Glomerular endothelial cell (primary cell): ENCODE measurements around the gene SYT1. TPM values are rescaled to one million over a fixed set of nuclear protein-coding genes. Genes with fewer than 3 reads are reported as not detected.

Experiments
- DNase-seq: peaks from one replicate; pipeline ENCODE4 v3.0.0-alpha.2; 2011; ENCODE audit warnings: low read depth, low spot score; ENCODE audit errors: extremely low read depth
- total RNA-seq: library from RNA; depleted of rRNA; stranded (reverse); fragments of >200 nt; gene quantifications from 2 replicates; pipeline ENCODE4 v1.2.3, GENCODE V29; 2015

Gene SYT1
- total RNA-seq, 1 donor from 2014 or later = 13.2 TPM

DNA sequence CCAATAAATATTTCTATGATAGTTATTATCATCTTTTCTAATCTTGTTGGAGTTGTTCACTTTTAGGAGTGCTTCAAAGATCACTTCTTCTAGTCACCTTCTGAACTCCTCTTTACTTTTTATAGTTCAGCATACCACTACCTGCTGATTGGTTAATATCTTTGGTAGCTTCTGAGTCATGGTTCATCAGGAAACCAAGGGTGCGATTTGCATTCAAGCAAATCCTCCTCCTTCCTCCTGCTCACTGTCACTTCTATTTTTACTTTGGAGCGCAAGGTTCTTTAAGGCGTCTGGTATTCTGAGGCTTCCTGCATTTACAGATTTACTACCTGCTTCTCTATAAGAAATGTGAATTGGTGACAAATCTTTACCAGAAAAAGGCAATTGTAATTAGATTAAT, 24.0 kb downstream of the SYT1 start:
- DNase-seq = no peak

DNA sequence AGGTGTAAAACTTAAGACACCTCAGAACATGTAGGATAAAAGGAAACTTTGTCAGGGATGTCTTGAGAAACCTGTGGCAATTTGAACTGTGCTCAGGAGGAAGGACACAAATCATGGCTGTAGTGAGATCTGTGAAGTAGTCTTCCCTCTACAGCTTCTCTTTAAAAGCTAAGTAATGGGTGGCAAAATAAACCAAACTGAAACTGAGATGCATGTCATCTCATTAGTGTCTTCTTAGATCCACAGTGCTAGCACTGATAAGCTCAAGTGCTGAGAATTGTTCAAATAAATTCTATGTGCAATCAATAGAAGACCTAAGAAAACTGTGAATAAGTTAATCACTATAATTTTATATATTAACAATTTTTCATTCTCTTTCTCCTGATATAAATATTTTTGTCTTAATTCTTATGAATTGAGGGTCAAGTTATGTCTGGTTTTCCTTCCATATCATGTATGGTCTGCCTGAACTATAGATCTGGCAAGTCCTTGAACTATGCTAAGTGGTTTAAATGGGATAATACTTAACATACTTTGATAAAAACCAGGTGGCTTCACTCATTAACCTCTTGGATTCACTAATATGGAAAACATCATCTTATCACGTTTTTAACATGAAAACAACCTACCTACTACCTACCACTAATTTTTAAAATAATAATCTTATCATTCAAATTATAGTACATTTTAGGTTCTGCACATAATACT, 27.2 kb downstream of the SYT1 start:
- DNase-seq = no peak

DNA sequence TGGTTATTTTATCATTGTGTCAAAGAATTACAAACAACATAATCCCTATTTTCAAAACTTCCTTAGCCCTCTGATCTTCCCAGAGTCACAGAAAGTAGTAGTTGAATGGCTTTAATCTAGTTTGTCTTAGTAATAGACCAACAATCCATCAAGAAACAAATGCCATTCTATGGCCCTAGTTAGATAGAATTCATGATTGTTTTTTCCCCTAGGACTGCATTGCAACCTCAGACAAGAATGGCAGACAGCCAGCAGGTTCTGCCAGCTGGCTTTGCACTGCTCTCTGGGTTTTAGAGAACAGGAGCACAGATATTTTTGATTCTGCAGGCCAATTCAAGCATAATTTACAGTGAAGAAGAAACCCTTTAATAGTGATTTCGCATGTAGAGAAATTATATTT, 33.8 kb downstream of the SYT1 start:
- DNase-seq = no peak

DNA sequence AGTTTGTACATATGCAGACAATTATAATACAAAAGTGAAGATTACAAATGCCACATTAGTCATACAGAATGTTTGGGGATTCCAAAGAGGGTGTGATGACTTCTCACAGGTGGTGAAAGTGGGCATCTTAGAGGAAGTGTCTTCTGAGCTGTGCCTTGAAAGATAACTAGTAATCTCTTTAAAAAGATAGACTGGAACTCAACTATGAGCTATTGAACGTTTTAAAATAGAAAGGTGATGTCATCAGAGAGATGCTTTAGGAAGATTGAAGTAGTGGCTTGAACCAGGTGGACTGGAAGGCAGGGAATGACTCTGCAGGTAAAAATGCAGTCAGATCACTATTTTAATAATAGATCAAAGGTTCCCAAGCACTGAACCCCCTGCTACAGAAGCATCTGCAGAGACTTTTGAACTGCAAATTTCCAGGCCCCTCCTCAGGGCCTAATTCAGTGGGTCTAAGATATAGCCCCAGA, 50.3 kb downstream of the SYT1 start:
- DNase-seq = no peak

GRCh38 chr12:78916845-78917480, 52.4 kb downstream of the SYT1 start:
- DNase-seq = no peak

GRCh38 chr12:78917513-78917912, 52.9 kb downstream of the SYT1 start:
- DNase-seq = no peak

DNA sequence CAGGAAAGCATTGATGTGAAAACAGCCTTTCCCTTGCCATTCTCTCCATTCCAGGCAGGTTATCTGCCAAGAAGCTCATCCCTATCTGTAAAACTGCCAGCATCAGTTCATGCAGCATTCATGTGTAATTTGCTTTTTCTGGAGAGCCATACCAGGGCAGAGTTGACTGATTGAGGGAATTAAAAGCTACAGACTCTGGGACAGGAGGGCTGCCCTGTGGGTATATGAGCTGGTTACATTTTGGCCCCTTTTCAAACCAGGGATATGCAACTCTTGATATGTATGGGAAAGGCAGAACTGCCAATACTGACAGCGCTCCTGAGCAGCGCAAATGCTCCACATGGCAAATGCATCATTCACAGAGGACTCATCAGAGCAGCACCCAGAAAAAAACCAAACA, 53.7 kb downstream of the SYT1 start:
- no peak for DNase-seq

- peak; percentile 50 for DNase-seq
These were observed 63.9 kb downstream of the SYT1 start for GRCh38 chr12:78928200-78929074.

DNA sequence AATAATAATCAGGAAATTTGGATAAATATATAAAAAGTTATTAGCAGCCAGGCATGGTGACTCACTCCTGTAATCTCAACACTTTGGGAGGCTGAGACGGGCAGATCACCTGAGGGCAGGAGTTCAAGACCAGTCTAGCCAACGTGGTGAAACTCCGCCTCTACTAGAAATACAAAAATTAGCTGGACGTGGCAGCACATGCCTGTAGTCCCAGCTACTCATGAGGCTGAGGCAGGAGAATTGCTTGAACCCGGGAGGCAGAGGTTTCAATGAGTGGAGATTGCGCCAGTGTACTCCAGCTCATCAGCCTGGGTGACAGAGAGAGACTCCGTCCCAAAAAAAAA, 64.5 kb downstream of the SYT1 start:
- no peak for DNase-seq

DNA sequence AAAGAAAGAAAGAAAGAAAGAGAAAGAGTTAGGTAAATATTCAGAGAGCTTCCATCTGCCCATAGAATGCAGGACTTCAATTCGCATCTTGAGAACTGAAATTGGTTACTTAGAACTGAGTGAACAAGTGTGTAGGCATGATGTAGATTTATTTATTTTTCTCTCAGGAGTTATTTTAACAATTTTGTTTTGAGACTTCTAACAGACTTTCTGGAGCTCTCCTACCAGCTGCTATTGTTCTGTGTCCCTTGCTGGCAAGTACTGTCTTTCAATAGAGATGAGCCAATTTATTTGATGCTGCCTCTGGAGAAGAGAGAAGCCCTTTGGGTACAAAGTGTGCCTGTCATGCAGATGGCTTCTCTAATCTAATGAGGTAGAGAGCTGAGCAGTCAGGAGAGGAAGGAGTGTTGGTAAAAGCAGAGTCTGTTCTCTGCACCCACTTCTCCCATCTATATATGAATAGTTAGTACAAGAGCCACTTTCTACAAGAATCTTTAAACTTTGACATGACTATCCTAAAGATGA, 67.0 kb downstream of the SYT1 start:
- no peak for DNase-seq

GRCh38 chr12:78933014-78933413, 68.4 kb downstream of the SYT1 start:
- DNase-seq = no peak

GRCh38 chr12:78938341-78939084, 73.9 kb downstream of the SYT1 start:
- no peak for DNase-seq

- DNase-seq = no peak
These were observed 85.0 kb downstream of the SYT1 start for GRCh38 chr12:78949532-78949931.

- DNase-seq = no peak
These were observed 87.4 kb downstream of the SYT1 start for GRCh38 chr12:78951803-78952551.

GRCh38 chr12:78952552-78952929, 88.0 kb downstream of the SYT1 start:
- DNase-seq = no peak

DNA sequence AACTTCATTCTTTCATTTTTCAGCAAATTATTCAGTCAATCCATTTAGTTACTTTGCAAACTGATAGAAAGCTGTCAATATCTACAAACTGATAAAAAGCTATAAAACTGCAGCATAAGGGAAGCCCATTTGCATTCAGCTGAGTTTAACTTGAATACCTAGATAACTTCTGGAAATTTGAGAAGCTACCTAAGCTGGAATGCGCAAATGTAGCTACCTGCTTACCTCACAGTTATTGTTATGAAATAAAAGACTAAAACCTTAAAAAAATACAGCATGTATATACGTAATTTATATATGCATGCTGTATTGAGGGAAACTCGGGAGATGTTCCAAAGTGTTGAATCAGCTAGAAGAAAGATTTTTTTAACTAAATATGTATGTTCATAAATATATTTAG, 94.4 kb downstream of the SYT1 start:
- DNase-seq = no peak

GRCh38 chr12:78959556-78959955, 95.0 kb downstream of the SYT1 start:
- DNase-seq = no peak

- DNase-seq = no peak
These were observed 96.6 kb downstream of the SYT1 start for GRCh38 chr12:78961171-78961570.

- no peak for DNase-seq
These were observed 99.1 kb downstream of the SYT1 start for GRCh38 chr12:78963439-78964227.
